Measurements from ENCODE around the gene USH2A.

Gene USH2A

GRCh38 chr1:215899901-215900300 is 523.3 kb downstream of the USH2A start:
- no peak for DNase-seq

GRCh38 chr1:215895893-215896292 is 527.4 kb downstream of the USH2A start:
- DNase-seq = no peak

- no peak for DNase-seq
Observed at GRCh38 chr1:215895276-215895675, 528.0 kb downstream of the USH2A start.

GRCh38 chr1:215894617-215895016 is 528.6 kb downstream of the USH2A start:
- DNase-seq = no peak

- no peak for DNase-seq
Observed at GRCh38 chr1:215891266-215892057, 531.8 kb downstream of the USH2A start.

GRCh38 chr1:215890438-215890837 is 532.8 kb downstream of the USH2A start:
- no peak for DNase-seq

GRCh38 chr1:215889871-215890270 is 533.4 kb downstream of the USH2A start:
- DNase-seq = no peak

- DNase-seq = no peak
Observed at GRCh38 chr1:215888159-215888558, 535.1 kb downstream of the USH2A start.

- DNase-seq = no peak
Observed at GRCh38 chr1:215887627-215888026, 535.6 kb downstream of the USH2A start.

- no peak for DNase-seq
Observed at GRCh38 chr1:215883004-215883403, 540.2 kb downstream of the USH2A start.

- DNase-seq = no peak
Observed at GRCh38 chr1:215878843-215879242, 544.4 kb downstream of the USH2A start.

GRCh38 chr1:215878128-215878527 is 545.1 kb downstream of the USH2A start:
- DNase-seq = no peak

- DNase-seq = no peak
Observed at GRCh38 chr1:215877452-215877951, 545.7 kb downstream of the USH2A start.

GRCh38 chr1:215875712-215876111 is 547.5 kb downstream of the USH2A start:
- DNase-seq = no peak

- no peak for DNase-seq
Observed at GRCh38 chr1:215875236-215875635, 548.0 kb downstream of the USH2A start.

- DNase-seq = no peak
Observed at GRCh38 chr1:215872658-215873057, 550.6 kb downstream of the USH2A start.

- DNase-seq = no peak
Observed at GRCh38 chr1:215868500-215868899, 554.7 kb downstream of the USH2A start.

GRCh38 chr1:215865060-215865459 is 558.2 kb downstream of the USH2A start:
- DNase-seq = no peak

GRCh38 chr1:215863796-215864195 is 559.5 kb downstream of the USH2A start:
- no peak for DNase-seq

- DNase-seq = no peak
Observed at GRCh38 chr1:215860833-215861232, 562.4 kb downstream of the USH2A start.

- DNase-seq = no peak
Observed at GRCh38 chr1:215857317-215857716, 565.9 kb downstream of the USH2A start.

- no peak for DNase-seq
Observed at GRCh38 chr1:215845234-215845891, 577.9 kb downstream of the USH2A start.

- DNase-seq = no peak
Observed at GRCh38 chr1:215844777-215845176, 578.5 kb downstream of the USH2A start.

GRCh38 chr1:215844266-215844665 is 579.0 kb downstream of the USH2A start:
- no peak for DNase-seq

All from GOT3 (cell line).